HepG2 (cell line): ENCODE measurements around the gene SLC25A44. TPM values are rescaled to one million over a fixed set of nuclear protein-coding genes. Genes with fewer than 3 reads are reported as not detected.
A peak's percentile ranks its signal among the peaks of the same experiment; 100 is the strongest.

Experiments used
- AGO2 ChIP-seq: fragments of 200-400 bp; formaldehyde crosslinking; optimal IDR thresholded peaks from 2 replicates; pipeline ENCODE3; 2017; ENCODE audit warnings: mild to moderate bottlenecking, low read depth, low read length, moderate library complexity
- DZIP1 ChIP-seq: sonication (generic); formaldehyde crosslinking; IDR thresholded peaks from 2 replicates; pipeline ENCODE4 v1.5.0; 2020; ENCODE audit warnings: mild to moderate bottlenecking, missing genetic modification reagents
- FOSL2 ChIP-seq: sonication (generic); formaldehyde crosslinking; IDR thresholded peaks from 2 replicates; pipeline ENCODE4 v1.4.0; 2020; ENCODE audit warnings: missing genetic modification reagents
- ISX ChIP-seq: sonication (generic); formaldehyde crosslinking; conservative IDR thresholded peaks from 2 replicates; pipeline ENCODE4 v1.5.0; 2020; ENCODE audit warnings: missing genetic modification reagents
- NR2C2 ChIP-seq: sonication (generic); formaldehyde crosslinking; IDR thresholded peaks from 2 replicates; pipeline ENCODE4 v1.4.0; 2020; ENCODE audit warnings: missing genetic modification reagents, mild to moderate bottlenecking, moderate library complexity, borderline replicate concordance
- REL ChIP-seq: sonication (generic); formaldehyde crosslinking; conservative IDR thresholded peaks from 2 replicates; pipeline ENCODE4 v1.8.0; 2022; ENCODE audit warnings: mild to moderate bottlenecking, missing genetic modification reagents, moderate library complexity
- SAFB2 ChIP-seq: sonication (generic); formaldehyde crosslinking; IDR thresholded peaks from 2 replicates; pipeline ENCODE4 v1.5.1; 2020; ENCODE audit warnings: missing genetic modification reagents, low read depth, mild to moderate bottlenecking, borderline replicate concordance
- SALL2 ChIP-seq: sonication (generic); formaldehyde crosslinking; IDR thresholded peaks from 2 replicates; pipeline ENCODE4 v1.8.1; 2023; ENCODE audit warnings: mild to moderate bottlenecking, missing genetic modification reagents, inconsistent platforms
- ZHX2 ChIP-seq, 2 experiments: sonication (generic) in 1 of 2; formaldehyde crosslinking in 1 of 2; IDR thresholded peaks; 2 replicates each; pipeline versions ENCODE4 v1.6.1 to v1.9.0; 2014 to 2022; ENCODE audit warnings: antibody characterized with exemption in 1 of 2, borderline replicate concordance in 1 of 2, inconsistent platforms in 1 of 2, low read depth in 1 of 2, missing genetic modification reagents in 1 of 2
- ZNF572 ChIP-seq: sonication (generic); formaldehyde crosslinking; IDR thresholded peaks from 2 replicates; pipeline ENCODE4 v1.5.1; 2020; ENCODE audit warnings: mild to moderate bottlenecking, missing genetic modification reagents
- ZNF619 ChIP-seq: sonication (generic); formaldehyde crosslinking; IDR thresholded peaks from 2 replicates; pipeline ENCODE4 v1.4.0; 2020; ENCODE audit warnings: mild to moderate bottlenecking, missing genetic modification reagents
- ZNF687 ChIP-seq: sonication (generic); formaldehyde crosslinking; IDR thresholded peaks from 2 replicates; pipeline ENCODE4 v1.5.1; 2020; ENCODE audit warnings: mild to moderate bottlenecking, missing genetic modification reagents, moderate library complexity
- polyA plus RNA-seq, 8 experiments: library from polyadenylated mRNA; depleted of rRNA in 3 of 8; stranded (reverse) in 7 of 8; unstranded in 1 of 8; fragments of >200 nt; fragmentation: Illumina TruSeq in 4 of 8; extraction: Trizol in 4 of 8; gene quantifications; 2 replicates each; pipeline versions ENCODE4 v1.2.1 to v1.2.3, GENCODE V29; 2011 to 2016; ENCODE audit warnings: low read depth in 4 of 8, missing spikeins in 1 of 8, mixed read lengths in 1 of 8; ENCODE audit not compliant: insufficient read depth in 1 of 8
- total RNA-seq, 5 experiments: library from RNA; depleted of rRNA; stranded (reverse); fragments of >200 nt; fragmentation: Illumina TruSeq; extraction: Trizol; gene quantifications; 2 replicates each; pipeline ENCODE4 v1.2.3, GENCODE V29; 2016; ENCODE audit warnings: low read depth in 1 of 5

SLC25A44 gene
- total and polyA plus RNA-seq, 2 of the 13 experiments (the other 11 are each of a cell fraction or from before 2014, with no cell fraction given): 10.7 to 13.4 TPM

- no peak for TF ChIP-seq ZHX2 (IDR thresholded peaks at IDR 0.05; ENCODE audit: low read depth)
- TF ChIP-seq ZHX2 (CRISPR knock-in tag; IDR thresholded peaks at IDR 0.05; ENCODE audit: borderline replicate concordance): no peak
- 0 out of 2 replicates have a peak, but pooled peaks have one; percentile 27 for TF ChIP-seq ZNF619 (CRISPR knock-in tag)
- TF ChIP-seq SAFB2 (CRISPR knock-in tag): peak; percentile 40; the same call in 1 of the 2 replicates
- peak; percentile 26; the same call in 1 of the 2 replicates for TF ChIP-seq REL (CRISPR knock-in tag)
- peak; percentile 93 for TF ChIP-seq AGO2
- 0 out of 2 replicates have a peak, but pooled peaks have one; percentile 49 for TF ChIP-seq DZIP1 (CRISPR knock-in tag)
- no peak for TF ChIP-seq SALL2 (CRISPR knock-in tag)
- no peak for TF ChIP-seq ZNF572 (CRISPR knock-in tag)
- TF ChIP-seq FOSL2 (CRISPR knock-in tag): no peak
- TF ChIP-seq NR2C2 (CRISPR knock-in tag): 0 out of 2 replicates have a peak, but pooled peaks have one; percentile 17
- no peak for TF ChIP-seq ISX (CRISPR knock-in tag)
- TF ChIP-seq ZNF687: peak; percentile 99
Measured at GRCh38 chr1:156245451-156246232, 51.7 kb downstream of the SLC25A44 start (continued).
